Medulla oblongata (tissue), 1 donor: ENCODE measurements around the gene ZFYVE27.
"Not testable (repeated sequence)": the region's sequence is repeated elsewhere in the genome, so short reads cannot be mapped to it uniquely, and the experiment has no call there.

Experiments used
- DNase-seq: peaks from one replicate; pipeline ENCODE4 v3.0.0-alpha.2; 2015; ENCODE audit errors: extremely low spot score

Gene ZFYVE27, protein sequence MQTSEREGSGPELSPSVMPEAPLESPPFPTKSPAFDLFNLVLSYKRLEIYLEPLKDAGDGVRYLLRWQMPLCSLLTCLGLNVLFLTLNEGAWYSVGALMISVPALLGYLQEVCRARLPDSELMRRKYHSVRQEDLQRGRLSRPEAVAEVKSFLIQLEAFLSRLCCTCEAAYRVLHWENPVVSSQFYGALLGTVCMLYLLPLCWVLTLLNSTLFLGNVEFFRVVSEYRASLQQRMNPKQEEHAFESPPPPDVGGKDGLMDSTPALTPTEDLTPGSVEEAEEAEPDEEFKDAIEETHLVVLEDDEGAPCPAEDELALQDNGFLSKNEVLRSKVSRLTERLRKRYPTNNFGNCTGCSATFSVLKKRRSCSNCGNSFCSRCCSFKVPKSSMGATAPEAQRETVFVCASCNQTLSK

DNA sequence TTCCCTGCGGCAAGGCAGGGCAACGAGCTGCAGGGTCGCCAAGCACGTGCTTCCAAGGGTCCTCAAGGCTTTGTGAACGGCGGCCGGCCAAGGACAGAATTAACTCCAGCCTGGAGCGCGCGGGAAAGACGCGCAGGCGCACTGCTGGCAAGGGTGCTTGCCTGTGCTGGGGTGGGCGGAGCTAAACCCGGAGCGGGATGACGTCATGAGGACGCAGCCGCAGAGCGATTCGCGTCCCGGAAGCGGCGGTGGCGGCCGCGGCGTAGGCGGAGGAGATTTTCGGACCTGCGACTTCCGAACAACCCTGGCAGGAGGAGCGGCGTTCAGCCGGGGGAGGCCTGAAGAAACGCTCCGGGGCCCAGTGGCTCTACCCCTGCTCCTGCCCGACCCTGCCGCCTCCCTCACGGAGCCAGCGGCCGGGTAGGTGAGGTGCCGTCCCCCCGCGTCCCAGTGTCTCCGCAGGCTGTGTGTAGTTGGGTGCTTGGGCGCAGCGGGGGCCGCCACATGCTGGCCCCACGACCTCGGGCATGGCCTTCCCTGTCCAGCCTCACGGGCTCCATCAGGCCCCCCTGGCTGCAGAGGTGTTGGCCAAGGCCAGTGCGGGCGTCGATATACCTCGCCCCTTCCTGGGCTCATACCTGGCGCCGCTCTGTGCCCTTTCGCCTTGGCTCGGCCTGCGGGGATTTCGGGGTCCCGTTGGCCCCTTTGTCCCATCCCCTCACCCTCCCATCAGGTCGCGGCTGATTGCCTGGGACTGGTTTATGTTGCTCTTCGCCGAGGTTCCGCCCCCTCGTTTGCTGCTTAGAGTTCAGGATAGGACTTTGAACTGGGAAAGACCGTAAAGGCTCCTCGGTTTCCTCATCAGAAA, at the start of gene ZFYVE27:
Gene ZFYVE27, plus strand, starts transcription at position 227 of the 868 bp plus-strand sequence. CDS start 1,350 bp downstream, outside the sequence.
- DNase-seq = peak; percentile 94

DNA sequence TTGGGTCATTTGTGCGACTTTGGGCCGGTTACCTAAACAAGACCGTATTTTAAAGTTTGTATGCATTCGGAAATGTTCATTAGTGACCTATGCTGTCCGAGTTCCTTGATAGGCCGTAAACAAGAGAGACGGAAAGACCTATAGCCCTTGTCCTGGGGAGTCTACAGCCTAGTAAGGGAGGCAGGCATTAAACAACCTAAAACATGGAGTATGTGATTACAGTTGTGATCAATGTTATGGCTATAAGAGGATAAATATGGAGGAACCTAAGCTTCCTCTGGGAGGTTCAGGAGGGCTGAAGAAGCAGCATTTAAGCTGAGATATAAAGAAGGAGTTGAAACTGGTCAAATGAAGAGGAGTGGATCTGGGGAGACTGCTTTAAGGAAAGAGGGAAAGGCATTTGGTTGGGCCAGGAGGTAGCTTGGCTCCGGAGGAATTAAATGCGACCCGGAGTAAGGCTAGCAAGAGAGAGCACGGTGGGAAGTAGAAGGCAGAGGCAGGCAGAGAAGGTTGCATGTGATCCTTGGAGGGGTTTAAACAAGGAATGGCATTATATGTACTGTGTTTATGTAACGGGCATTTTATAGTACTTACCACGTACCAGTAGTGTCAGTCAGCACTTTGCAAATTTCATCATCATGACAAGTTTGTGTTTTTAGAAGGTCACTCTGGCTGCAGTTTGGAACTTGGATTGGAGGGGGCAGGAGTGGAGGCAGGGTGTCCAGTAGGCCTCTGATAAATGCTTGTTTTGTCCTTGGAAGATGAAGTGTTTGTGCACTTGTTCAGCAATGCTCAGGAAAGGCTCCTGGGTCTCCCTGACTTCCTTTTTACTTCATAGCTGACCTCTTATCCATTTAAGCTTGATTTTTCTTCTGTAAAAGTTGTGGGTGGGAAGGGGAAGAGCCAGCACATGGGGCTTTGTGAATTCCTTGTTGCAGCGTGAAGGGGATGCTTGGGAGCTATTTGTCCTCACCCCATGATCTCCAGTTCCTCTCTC, 48.8 kb upstream of the ZFYVE27 start:
- DNase-seq = no peak

DNA sequence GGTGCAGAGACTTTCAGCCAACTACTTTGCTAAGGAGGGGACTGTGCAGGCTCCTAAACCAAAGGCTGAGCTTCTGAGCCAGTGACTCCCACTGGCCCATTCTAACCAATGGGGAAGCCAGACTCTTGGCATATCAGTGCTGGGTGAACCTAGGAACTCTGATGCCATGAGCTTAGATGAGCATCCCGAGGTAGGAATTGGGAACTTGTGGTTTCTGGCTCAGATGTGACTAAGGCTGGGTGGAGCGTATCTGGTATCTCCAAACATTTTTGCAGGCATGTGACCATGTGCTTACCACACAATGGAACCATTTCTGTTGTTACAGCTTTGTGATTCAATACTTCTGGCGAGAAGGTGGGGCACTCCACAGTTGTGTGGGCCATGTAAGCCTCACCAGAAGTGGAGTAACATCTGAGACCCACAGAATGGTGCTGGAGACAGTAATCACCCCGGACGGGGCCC, 47.3 kb upstream of the ZFYVE27 start:
- DNase-seq = no peak

DNA sequence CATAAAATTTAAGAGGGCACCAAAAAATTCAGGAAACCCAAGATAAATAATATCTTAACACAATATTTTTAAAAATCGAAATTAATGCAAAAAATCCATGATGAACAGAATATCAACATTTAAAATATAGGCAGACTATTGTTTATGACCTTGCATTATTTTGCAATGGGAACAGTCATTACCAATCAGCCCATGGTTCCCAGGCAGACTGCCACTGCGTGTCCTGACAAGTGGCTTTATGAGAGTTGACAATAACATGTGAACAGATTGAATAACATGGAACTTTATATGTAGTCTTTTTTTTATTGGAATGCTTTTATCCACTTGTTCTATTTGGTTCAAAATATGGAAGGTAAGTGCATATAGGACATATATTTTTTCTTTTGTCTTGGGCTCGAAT, 46.8 kb upstream of the ZFYVE27 start:
- no peak for DNase-seq

DNA sequence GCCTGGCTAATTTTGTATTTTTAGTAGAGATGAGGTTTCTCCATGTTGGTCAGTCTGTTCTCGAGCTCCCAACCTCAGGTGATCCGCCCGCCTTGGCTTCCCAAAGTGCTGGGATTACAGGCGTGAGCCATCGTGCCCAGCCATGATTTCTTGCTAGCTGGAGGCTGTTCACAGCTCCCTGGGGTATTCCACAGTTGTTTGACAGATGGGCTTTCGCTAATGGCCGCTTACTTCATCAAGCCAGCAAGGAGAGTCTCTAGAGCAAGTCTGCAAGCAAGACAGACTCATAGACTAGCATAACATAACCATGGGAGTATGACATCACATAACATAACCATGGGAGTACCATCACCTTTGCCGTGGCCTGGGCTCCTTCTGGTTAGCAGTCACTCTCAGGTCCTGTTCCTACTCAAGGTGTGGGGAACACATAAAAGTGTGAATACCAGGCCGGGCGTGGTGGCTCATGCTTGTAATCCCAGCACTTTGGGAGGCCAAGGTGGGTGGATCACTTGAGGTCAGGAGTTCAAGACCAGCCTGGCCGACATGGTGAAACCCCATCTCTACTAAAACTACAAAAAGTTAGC, 38.8 kb upstream of the ZFYVE27 start:
- not testable (repeated sequence) for DNase-seq

DNA sequence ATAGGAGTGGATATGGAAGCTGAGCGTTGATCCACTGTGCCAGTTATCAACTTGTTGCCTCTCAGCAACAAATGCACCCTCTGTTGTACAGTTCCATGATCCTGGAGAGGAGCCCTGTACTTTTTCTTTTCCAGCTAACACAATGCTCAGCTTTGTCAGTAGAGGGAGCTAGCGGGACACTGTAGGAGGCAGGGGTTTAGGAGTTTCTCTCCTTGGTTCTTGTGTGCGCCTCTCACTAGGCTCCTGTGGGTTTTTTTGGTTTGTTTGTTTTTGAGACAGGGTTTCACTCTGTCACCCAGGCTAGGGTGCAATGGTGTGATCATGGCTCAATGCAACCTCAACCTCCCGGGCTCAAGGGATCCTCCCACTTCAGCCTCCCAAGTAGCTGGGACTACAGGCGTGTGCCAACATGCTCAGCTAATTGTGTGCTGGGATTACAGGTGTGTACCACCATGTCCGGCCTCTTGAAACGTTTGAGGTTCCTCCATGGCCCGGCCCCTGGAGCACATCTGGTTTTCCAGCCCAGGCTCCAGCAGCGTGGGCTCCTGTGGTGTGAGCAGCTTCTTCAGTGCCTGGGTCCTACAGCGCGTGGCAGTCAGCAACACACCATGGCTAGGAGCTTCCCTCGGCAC, 35.4 kb upstream of the ZFYVE27 start:
- peak; percentile 95 for DNase-seq

DNA sequence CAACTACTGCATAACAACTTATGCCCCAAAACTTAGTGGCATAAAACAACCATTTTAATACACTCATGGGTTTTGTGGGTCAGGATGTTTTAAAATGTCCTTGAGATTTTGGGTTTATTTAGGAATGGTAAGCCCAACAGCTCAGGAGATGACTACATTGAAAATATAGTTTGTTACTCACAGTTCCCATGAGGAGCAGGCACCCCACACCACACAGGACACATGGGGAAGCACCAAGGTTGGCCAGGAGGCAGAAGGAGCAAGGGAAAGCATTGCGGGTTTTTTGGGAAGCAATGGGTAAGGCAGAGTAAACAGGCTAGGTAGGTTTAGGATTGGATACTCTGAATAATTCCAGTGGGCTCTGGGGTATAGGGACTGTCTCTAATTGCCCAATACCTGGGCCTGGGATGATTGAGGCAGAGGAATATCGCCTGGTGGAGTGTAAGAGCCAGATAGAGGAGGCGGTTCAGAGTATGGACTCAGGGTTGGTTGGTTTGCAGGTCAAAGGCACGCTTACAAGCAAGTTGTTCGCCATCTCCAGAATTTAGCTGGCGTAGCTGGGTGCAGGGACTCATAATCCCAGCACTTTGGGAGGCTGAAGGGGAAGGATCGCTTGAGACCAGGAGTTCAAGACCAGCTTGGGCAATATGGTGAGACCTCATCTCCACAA, 33.4 kb upstream of the ZFYVE27 start:
- DNase-seq = no peak

- DNase-seq = no peak
Observed at GRCh38 chr10:97704341-97704740, 32.6 kb upstream of the ZFYVE27 start.

- DNase-seq = no peak
Observed at GRCh38 chr10:97705006-97705670, 31.8 kb upstream of the ZFYVE27 start.

- no peak for DNase-seq
Observed at GRCh38 chr10:97707134-97707861, 29.6 kb upstream of the ZFYVE27 start.

DNA sequence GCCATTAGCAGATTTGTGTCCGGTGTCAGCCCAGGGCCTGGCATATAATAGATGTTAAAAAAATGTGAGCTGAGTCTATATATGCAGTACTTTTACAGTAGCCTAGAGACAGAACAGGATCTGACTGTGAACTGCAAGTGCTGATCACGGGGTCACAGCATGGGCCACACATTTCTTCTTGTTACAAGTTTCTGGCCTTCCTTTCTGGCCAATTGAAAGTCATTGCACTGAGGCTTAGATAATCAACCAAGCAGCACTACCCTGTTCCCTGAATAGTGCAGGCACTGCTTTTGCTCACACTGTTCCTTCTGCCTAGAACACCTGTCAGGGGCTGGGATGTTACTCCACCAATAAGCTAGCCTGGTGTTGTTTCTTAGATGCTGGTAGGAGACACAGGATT, 28.8 kb upstream of the ZFYVE27 start:
- DNase-seq = no peak

DNA sequence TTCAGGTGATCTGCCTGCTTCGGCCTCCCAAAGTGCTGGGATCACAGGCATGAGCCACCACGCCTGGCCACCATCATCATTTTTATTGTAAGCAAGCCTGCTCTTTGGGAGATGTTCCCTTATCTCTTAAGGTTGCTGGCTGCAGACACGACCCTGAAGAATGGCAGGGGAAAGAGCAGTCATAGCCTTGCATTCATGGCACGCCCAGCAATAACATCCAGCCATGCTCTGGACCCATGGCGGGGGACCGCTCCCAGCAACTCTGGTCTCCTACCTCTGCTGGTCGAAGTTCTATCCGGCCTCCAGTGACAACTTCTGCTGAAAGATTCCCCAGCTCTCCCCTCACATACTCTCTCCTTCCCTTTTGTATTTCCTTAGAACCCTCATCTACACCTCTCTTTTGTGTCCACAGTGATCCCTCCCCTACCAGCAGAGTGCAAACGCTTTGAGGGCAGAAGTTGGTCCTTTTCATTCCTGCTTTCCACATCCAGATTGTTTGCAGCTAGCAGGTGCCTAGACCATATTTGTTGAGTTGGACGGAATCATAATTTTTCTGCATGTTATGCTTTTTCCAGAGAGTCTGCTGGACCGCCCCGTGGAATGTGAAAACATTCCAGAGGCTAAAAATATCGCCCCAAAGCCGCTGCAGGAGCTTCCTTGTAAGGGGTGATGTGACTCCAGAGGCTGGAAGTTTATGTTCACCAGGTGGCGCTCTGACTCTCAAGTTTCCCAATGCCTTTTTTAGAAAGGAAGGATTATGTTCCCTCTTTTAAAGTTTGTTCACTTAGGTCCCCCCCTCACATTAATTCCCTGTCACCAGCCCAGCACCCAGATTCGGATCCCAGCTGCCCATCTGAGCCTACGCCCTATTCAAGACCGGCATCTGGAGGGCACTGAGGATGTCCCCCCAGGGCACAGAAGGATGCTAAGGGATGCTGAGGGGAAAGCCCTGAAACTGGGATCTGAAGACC, 27.7 kb upstream of the ZFYVE27 start:
- peak; percentile 80 for DNase-seq

DNA sequence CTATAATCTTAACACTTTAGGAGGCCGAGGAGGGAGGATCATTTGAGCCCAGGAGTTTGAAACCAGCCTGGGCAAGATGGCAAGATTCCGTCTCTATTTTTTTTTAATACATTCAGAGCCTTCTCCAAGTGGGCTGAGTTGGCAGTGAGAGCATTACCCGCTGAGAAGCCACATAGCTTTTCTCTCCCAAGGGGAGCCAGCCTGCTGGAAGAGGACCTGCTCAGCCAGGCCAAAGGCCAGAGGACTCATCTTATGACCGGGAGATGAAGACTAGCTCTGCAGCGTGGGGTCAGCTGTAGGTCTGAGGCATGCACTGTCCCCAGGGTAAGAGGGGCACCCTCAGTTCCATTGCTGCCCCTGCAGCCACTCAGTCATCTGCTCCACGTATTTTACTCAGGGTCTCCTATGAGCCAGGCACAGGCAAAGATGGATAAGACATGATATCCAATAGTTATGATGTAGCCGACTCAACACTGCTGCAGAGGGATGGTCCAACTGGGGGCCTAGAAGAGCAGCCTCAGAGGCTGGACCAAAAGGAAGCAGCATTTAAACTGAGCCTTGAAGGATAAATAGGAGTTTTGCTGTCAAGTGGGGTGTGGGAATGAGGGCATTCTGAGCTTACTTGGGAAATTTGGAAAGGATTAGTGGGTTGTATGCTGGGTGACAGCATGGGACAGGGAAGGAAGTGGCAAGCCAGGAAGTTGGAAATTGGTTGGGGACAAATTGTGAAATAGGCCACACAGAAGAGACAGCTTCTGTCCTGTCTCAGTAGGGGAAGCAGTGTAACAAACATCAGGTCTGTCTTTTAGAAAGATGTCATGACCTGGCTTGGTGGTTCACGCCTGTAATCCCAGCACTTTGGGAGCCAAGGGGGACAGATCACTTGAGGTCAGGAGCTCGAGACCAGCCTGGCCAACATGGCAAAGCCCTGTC, 25.0 kb upstream of the ZFYVE27 start:
- DNase-seq = no peak

- DNase-seq = no peak
Observed at GRCh38 chr10:97713339-97713825, 23.5 kb upstream of the ZFYVE27 start, which contains the start of gene MARVELD1. TSS of gene MARVELD1 (plus strand) at chr10:97713730. CDS start at chr10:97713877, 147 bp downstream.

DNA sequence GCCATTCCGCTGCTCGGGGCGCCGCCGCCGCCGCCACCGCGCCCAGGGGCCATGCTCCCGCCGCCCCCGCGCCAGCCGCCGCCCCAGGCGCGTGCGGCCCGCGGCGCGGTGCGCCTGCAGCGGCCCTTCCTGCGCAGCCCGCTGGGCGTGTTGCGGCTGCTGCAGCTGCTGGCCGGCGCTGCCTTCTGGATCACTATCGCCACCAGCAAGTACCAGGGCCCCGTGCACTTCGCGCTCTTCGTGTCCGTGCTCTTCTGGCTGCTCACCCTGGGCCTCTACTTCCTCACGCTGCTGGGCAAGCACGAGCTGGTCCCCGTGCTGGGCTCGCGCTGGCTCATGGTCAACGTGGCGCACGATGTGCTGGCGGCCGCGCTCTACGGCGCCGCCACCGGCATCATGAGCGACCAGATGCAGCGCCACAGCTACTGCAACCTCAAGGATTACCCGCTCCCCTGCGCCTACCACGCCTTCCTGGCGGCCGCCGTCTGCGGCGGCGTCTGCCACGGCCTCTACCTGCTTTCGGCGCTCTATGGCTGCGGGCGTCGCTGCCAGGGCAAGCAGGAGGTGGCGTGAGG, 23.0 kb upstream of the ZFYVE27 start:
- DNase-seq = peak; percentile 81
